ENCODE data around the gene TBC1D2B.
A peak's percentile ranks its signal among the peaks of the same experiment; 100 is the strongest.

Gene TBC1D2B

GRCh38 chr15:78103406-78104118 lies 26.1 kb upstream of the TBC1D2B start:
- peaks cover 64% of the 10 kb centered on the region for H3K4me1 Mint-ChIP-seq (ENCODE audit: low read depth)
- H3K27me3 Mint-ChIP-seq (ENCODE audit: low read depth) = no peaks in the 10 kb centered on the region
- DNase-seq (ENCODE audit: low spot score) = peak; percentile 76
- peak overlapping the region; percentile 64 for H3K4me3 Mint-ChIP-seq
- H3K9me3 Mint-ChIP-seq = no peaks in the 10 kb centered on the region
- H3K27ac Mint-ChIP-seq = peak overlapping the region; percentile 89
- no peaks in the 10 kb centered on the region for H3K36me3 Mint-ChIP-seq (ENCODE audit: low read depth)

GRCh38 chr15:78102741-78103140 lies 25.2 kb upstream of the TBC1D2B start:
- no peaks in the 10 kb centered on the region for H3K9me3 Mint-ChIP-seq
- no peak for DNase-seq (ENCODE audit: low spot score)
- no peaks in the 10 kb centered on the region for H3K36me3 Mint-ChIP-seq (ENCODE audit: low read depth)
- H3K27ac Mint-ChIP-seq = peak overlapping the region; percentile 89
- no peaks in the 10 kb centered on the region for H3K27me3 Mint-ChIP-seq (ENCODE audit: low read depth)
- peaks cover 58% of the 10 kb centered on the region for H3K4me1 Mint-ChIP-seq (ENCODE audit: low read depth)
- H3K4me3 Mint-ChIP-seq = peak overlapping the region; percentile 38

DNA sequence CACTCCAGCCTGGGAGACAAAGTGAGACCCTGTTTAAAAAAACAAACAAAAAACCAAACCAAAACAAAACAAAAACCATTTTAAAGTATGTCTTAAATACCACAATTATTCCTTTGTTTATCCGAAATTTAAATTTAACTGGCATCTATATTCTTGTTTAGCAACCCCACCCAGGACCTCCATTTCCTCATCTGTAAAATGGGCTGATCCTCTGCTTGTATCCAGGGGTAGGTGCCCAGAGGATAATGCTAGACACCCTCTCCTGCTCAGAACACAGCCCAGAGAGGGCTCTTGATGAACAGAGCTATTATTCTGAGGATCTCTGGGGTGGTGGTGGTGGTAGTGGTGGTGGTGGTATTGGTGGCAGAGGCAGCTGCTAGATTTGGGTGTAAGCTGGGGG lies 24.7 kb upstream of the TBC1D2B start:
- peak overlapping the region; percentile 38 for H3K4me3 Mint-ChIP-seq
- H3K36me3 Mint-ChIP-seq (ENCODE audit: low read depth) = no peaks in the 10 kb centered on the region
- H3K9me3 Mint-ChIP-seq = no peaks in the 10 kb centered on the region
- peak overlapping the region; percentile 89 for H3K27ac Mint-ChIP-seq
- H3K27me3 Mint-ChIP-seq (ENCODE audit: low read depth) = no peaks in the 10 kb centered on the region
- DNase-seq (ENCODE audit: low spot score) = no peak
- peaks cover 53% of the 10 kb centered on the region for H3K4me1 Mint-ChIP-seq (ENCODE audit: low read depth)

DNA sequence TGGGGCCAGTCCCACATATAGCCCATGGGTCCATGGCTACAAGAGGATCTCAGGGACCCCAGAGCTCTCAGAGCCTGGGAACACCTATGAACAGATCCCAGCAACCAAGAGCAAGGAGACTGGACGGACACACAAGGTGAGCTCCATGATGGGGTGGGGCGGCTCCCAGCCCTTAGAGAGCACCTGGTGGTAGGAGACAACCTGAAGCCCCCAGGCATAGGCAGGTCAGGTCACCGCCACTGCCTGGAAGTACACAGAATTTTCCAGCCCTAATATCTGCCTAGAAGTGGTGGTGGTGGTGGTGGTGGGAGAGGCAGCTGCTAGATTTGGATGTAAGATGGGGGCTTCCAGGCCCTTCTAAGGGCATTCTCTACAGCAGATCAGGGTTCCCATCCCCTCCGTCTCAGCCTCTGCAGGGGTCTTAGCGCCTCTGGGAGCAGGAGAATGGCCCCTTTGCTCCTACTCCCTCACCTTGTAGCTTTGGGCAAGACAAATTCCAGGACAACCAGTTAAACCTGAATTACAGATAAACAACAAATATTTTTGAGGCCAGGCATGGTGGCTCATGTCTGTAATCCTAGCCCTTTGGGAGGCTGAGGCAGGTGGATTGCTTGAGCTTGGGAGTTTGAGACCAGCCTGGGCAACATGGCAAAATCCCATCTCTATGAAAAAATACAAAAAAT lies 24.1 kb upstream of the TBC1D2B start:
- no peak overlapping the region for H3K4me3 Mint-ChIP-seq
- H3K9me3 Mint-ChIP-seq = no peaks in the 10 kb centered on the region
- H3K4me1 Mint-ChIP-seq (ENCODE audit: low read depth) = peaks cover 50% of the 10 kb centered on the region
- no peak for DNase-seq (ENCODE audit: low spot score)
- H3K27me3 Mint-ChIP-seq (ENCODE audit: low read depth) = no peaks in the 10 kb centered on the region
- peak overlapping the region; percentile 21 for H3K27ac Mint-ChIP-seq
- no peaks in the 10 kb centered on the region for H3K36me3 Mint-ChIP-seq (ENCODE audit: low read depth)

DNA sequence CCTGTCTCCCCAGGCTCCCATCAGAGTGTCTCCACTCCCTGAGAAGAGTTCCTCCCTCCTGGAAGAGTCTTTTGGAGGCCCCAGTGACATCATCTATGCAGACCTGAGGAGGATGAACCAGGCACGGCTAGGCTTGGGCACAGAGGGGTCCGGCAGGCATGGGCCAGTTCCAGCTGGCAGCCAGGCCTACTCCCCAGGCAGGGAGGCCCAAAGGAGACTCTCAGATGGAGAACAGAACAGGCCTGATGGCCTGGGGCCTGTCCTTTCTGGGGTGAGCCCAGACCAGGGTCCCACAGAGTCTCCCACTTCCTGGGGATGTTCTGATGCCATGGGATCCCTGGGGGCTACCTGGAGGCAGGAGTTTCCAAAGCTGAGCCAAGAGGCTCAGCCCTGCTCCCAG lies 23.4 kb upstream of the TBC1D2B start:
- no peaks in the 10 kb centered on the region for H3K27me3 Mint-ChIP-seq (ENCODE audit: low read depth)
- no peaks in the 10 kb centered on the region for H3K9me3 Mint-ChIP-seq
- H3K4me1 Mint-ChIP-seq (ENCODE audit: low read depth) = peaks cover 45% of the 10 kb centered on the region
- H3K4me3 Mint-ChIP-seq = no peak overlapping the region
- DNase-seq (ENCODE audit: low spot score) = no peak
- H3K27ac Mint-ChIP-seq = peak overlapping the region; percentile 21
- H3K36me3 Mint-ChIP-seq (ENCODE audit: low read depth) = no peaks in the 10 kb centered on the region

DNA sequence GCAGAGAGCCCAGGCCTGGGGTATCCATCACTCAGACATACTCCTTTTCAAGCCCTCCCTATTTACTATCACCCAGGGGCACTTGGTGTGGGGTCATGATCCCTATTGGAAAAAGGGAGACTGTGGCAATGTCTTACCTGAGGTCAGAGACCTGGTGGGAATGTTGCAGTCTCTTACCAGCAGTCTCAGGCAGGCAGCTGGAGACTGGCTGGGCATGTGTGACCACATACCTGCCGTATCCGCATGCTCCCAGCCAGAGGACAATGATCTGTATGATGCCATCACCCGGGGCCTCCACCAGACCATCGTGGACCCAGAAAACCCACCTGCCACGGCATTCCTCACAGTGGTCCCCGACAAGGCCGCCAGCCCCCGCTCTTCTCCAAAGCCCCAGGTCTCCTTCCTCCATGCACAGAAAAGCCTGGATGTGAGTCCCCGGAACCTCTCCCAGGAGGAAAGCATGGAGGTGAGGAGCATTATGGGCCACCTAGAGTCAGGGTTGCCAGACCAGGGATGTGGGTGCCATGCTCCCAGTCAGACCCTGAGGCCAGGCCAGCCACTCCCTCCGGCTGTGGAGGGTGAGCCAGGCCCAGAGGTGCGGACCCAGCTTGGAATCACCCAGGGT lies 20.7 kb upstream of the TBC1D2B start:
- no peak for DNase-seq (ENCODE audit: low spot score)
- Mint-ChIP-seq H3K4me1 (ENCODE audit: low read depth) (peaks cover 30% of the 10 kb centered on the region), H3K36me3 (ENCODE audit: low read depth) (no peaks in the 10 kb centered on the region), H3K27me3 (ENCODE audit: low read depth) (peaks cover 3% of the 10 kb centered on the region), H3K27ac (no peak overlapping the region), H3K4me3 (no peak overlapping the region), H3K9me3 (no peaks in the 10 kb centered on the region)

DNA sequence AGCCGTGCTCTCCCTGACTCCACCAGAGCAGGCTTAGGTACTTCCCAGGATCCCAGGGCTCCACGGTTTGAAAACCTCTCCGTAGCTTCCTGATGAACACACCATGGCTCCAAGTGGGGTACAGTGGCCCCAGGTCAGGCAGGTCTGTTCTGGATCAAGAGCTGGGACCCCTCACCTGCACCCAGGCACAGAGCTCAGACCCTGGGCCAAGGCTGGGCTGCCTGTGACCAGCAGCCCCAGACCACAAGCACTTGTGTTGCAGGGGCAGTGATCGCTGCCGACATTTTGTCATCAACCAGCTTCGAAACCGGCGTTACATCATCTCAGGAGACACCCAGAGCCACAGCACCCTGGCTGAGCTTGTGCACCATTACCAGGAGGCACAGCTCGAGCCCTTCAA lies 20.2 kb upstream of the TBC1D2B start:
- Mint-ChIP-seq H3K4me3 (no peak overlapping the region), H3K36me3 (ENCODE audit: low read depth) (no peaks in the 10 kb centered on the region), H3K27me3 (ENCODE audit: low read depth) (peaks cover 3% of the 10 kb centered on the region), H3K4me1 (ENCODE audit: low read depth) (peaks cover 28% of the 10 kb centered on the region), H3K27ac (no peak overlapping the region), H3K9me3 (no peaks in the 10 kb centered on the region)
- DNase-seq (ENCODE audit: low spot score) = no peak

DNA sequence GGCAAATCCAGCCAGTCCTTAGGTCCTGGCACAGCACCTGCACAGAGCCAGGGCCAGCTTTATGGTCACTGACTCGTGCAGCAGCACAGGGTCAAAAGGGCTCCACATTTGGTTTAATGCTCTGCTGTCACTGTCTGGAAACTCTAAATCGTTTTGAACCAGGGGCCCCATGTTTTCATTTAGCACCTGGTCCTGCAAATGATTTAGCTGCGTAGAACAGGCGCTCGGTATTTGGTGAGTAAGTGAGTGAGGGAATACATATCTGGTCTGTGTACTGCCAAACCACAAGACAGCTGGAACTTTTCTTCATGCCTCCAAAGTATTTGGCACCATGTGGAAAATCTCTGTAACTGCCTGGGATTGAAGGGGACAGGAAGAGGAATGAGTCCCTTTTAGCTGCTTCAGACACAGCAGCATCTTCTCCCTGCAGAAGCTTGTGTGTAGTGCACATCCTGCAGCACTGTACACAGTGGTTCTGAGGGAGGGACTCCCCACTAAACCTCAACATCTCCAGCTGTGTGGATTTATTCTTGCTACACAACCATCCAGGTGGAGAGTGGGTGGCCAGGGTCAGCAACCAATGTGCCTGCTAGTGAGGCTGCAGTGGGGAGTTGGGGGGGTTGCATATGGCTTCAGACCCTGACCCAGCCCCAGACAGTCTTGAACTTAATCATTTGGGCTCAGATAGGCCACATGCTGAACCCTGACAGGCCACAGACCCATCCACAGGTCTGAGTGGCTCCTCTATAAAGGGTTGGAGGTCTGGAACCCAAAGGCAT lies 15.9 kb upstream of the TBC1D2B start:
- DNase-seq (ENCODE audit: low spot score) = no peak
- Mint-ChIP-seq H3K4me1 (ENCODE audit: low read depth) (peaks cover 32% of the 10 kb centered on the region), H3K9me3 (no peaks in the 10 kb centered on the region), H3K36me3 (ENCODE audit: low read depth) (no peaks in the 10 kb centered on the region), H3K27me3 (ENCODE audit: low read depth) (peaks cover 3% of the 10 kb centered on the region), H3K4me3 (peak overlapping the region; percentile 44), H3K27ac (no peak overlapping the region)

- H3K4me3 Mint-ChIP-seq = peak within 1 kb of the TSS; percentile 44
- peak within 1 kb of the TSS; percentile 24 for H3K27ac Mint-ChIP-seq
- DNase-seq (ENCODE audit: low spot score) = no peak
- peaks cover 32% of the 10 kb centered on the region for H3K4me1 Mint-ChIP-seq (ENCODE audit: low read depth)
- no peaks in the 10 kb centered on the region for H3K36me3 Mint-ChIP-seq (ENCODE audit: low read depth)
- H3K9me3 Mint-ChIP-seq = no peaks in the 10 kb centered on the region
- peaks cover 3% of the 10 kb centered on the region for H3K27me3 Mint-ChIP-seq (ENCODE audit: low read depth)
These were observed 14.9 kb upstream of the TBC1D2B start, which contains the start of gene SH2D7 for GRCh38 chr15:78092261-78093041. SH2D7 (plus strand) TSS chr15:78092561; CDS start chr15:78092585, 24 bp downstream.

- H3K9me3 Mint-ChIP-seq = no peaks in the 10 kb centered on the region
- H3K4me1 Mint-ChIP-seq (ENCODE audit: low read depth) = peaks cover 32% of the 10 kb centered on the region
- H3K27ac Mint-ChIP-seq = no peak overlapping the region
- H3K36me3 Mint-ChIP-seq (ENCODE audit: low read depth) = no peaks in the 10 kb centered on the region
- no peak for DNase-seq (ENCODE audit: low spot score)
- H3K27me3 Mint-ChIP-seq (ENCODE audit: low read depth) = peaks cover 3% of the 10 kb centered on the region
- H3K4me3 Mint-ChIP-seq = no peak overlapping the region
These were observed 13.0 kb upstream of the TBC1D2B start for GRCh38 chr15:78090422-78091063.

DNA sequence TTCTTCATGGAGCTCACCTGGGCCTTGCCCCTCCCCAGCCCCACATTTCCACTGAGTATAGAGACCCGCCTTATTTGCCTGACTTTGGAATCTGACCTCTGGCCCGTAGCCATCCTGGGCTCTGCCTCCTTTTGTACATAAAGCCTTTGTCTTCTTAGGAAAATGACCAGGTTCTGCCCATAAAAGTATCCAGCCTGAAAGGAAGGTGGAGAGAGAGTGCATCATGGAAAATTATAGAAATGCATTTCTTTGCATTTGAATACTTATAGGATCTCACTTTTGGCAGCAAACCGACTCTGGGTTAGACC lies 11.2 kb upstream of the TBC1D2B start:
- Mint-ChIP-seq H3K4me1 (ENCODE audit: low read depth) (peaks cover 36% of the 10 kb centered on the region), H3K9me3 (no peaks in the 10 kb centered on the region), H3K4me3 (no peak overlapping the region), H3K36me3 (ENCODE audit: low read depth) (no peaks in the 10 kb centered on the region), H3K27me3 (ENCODE audit: low read depth) (no peaks in the 10 kb centered on the region), H3K27ac (no peak overlapping the region)
- no peak for DNase-seq (ENCODE audit: low spot score)

DNA sequence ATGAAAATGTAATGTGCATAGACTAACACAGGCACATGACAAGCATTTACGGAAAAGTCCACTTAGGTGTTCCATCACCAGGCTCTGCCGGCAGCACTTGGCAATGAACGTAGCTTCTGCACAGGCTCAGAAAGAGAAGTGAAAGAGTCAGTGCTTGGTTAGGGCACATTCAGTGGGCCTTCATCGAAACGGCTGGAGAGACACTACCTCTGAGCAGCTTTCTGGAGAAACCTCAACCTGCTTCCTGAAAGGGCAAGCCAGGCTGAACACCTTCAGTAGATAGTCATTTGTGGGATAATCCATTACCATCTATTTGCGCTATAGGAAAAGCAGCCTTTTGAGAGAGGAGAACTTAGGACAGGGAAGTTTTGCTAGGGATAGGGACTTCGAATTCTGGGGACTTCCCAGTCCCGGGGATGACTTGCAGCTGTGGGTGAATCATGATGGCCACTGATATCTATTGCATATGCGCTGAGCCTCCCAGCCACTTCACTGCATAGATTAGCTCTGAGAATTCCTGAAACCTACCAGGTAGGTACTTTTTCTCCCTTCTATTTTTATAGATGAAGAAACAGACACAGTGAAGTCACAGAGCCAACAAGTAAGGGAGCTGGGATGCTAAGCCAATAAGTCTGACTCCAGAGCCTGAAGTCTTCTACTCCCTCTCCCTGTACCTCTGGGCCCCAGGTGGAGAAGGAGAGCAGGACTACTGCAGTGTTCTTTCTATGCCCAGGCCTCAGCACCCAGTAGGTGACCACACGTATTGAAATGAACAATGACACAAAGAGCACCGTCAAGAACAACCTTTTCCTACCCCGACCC lies 10.7 kb upstream of the TBC1D2B start:
- Mint-ChIP-seq H3K36me3 (ENCODE audit: low read depth) (no peaks in the 10 kb centered on the region), H3K4me1 (ENCODE audit: low read depth) (peaks cover 31% of the 10 kb centered on the region), H3K27ac (no peak overlapping the region), H3K27me3 (ENCODE audit: low read depth) (no peaks in the 10 kb centered on the region), H3K9me3 (no peaks in the 10 kb centered on the region), H3K4me3 (no peak overlapping the region)
- DNase-seq (ENCODE audit: low spot score) = no peak

All from T-helper 2 cell treated with Interferon-gamma antibody and Interleukin-4, amounts not matched to agents 5 μg/mL and 100 μg/mL, for 36 hours (primary cell).